Dedifferentiated amniotic fluid mesenchymal stem cell (primary cell): ENCODE data around the gene EHD2.
"Not testable (repeated sequence)": the region's sequence is repeated elsewhere in the genome, so short reads cannot be mapped to it uniquely, and the experiment has no call there.

Experiments
- DNase-seq: peaks from one replicate; pipeline ENCODE4 v3.0.0-alpha.2; 2016; ENCODE audit errors: extremely low spot score

EHD2 gene

GRCh38 chr19:47714855-47715254, 1.6 kb downstream of the EHD2 start:
- DNase-seq: not testable (repeated sequence)

DNA sequence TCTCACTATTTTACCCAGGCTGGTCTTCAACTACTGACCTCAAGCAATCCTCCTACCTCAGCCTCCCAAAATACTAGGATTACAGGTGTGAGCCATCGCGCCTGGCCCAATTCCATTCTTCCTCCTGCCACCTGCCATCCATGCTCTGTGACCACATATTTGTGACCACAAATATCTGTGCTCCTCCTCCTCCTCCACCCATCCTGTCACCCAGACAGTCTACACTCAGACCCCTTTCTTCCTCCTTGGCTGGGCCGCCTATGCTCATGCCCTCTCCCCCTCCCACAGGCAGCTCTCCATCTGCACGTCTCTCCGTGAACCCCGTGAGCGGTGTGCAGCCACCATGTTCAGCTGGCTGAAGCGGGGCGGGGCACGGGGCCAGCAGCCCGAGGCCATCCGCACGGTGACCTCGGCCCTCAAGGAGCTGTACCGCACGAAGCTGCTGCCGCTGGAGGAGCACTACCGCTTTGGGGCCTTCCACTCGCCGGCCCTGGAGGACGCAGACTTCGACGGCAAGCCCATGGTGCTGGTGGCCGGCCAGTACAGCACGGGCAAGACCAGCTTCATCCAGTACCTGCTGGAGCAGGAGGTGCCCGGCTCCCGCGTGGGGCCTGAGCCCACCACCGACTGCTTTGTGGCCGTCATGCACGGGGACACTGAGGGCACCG, 3.2 kb downstream of the EHD2 start:
- no peak for DNase-seq

- not testable (repeated sequence) for DNase-seq
Measured at GRCh38 chr19:47718415-47719046, 5.3 kb downstream of the EHD2 start.

GRCh38 chr19:47719047-47719859, 6.0 kb downstream of the EHD2 start:
- DNase-seq: peak; percentile 95

DNA sequence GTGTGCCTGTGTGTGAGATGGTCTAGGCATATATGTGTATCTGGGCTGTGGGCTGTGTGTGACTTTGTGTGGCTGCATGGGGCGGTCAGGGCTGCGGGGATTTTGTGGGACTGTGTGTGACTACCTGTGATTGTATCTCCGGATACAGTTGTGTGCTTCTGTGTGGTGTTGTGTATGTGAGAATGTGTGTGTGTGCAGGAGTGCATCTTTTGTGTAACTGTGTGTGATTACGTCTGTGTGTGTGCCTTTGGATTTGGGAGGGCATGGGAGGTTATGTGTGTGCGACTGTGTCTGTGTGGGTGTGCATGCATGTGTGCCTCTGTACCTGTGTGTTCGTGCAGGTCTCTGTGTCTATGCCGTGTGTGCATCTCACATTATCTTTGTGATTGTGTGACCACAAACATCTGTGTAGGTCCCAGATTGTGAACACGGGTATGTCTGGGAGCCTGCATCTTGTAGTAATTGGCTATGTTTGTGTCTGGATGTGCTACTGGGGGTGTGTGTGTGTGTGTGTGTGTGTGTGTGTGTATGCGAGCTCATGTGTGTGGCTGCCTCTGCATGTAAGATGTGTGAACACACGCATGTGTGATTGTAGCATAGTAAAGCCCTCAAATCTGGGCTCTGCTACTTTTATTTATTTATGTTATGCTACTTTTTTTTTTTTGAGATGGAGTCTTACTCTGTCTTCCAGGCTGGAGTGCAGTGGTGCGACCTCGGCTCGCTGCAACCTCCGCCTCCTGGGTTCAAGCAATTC, 7.6 kb downstream of the EHD2 start:
- DNase-seq: no peak

DNA sequence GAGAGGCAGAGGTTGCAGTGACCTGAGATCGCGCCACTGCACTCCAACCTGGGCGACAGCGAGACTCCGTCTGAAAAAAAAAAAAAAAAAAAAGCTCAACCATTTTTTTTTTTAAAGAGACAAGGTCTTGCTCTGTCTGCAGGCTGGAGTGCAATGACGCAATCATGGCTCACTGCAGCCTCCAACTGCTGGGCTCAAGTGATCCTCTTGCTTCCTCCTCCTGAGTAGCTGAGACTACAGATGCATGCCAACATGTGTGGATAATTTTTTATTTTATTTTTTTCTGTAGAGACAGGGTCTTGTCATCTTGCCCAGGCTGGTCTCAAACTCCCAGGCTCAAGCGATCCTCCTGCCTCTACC, 10.3 kb downstream of the EHD2 start:
- DNase-seq: peak; percentile 83

DNA sequence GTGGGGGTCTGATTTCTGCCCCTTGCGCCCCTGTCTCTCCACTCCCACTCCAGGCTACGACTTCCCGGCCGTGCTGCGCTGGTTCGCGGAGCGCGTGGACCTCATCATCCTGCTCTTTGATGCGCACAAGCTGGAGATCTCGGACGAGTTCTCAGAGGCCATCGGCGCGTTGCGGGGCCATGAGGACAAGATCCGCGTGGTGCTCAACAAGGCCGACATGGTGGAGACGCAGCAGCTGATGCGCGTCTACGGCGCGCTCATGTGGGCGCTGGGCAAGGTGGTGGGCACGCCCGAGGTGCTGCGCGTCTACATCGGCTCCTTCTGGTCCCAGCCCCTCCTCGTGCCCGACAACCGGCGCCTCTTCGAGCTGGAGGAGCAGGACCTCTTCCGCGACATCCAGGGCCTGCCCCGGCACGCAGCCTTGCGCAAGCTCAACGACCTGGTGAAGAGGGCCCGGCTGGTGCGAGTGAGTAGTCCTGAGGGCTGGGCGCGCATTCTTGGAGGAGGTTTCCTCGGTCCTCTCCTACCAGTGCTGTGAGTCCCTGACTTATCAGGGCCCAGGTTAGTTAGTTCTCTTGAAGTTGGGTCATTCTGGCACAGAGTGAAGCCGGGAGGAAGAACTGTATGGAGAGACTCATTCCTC, 12.7 kb downstream of the EHD2 start:
- no peak for DNase-seq

GRCh38 chr19:47726467-47726866, 13.2 kb downstream of the EHD2 start:
- DNase-seq: peak; percentile 50

- not testable (repeated sequence) for DNase-seq
Measured at GRCh38 chr19:47728295-47728694, 15.1 kb downstream of the EHD2 start.

- peak; percentile 75 for DNase-seq
Measured at GRCh38 chr19:47729468-47729798, 16.2 kb downstream of the EHD2 start.

DNA sequence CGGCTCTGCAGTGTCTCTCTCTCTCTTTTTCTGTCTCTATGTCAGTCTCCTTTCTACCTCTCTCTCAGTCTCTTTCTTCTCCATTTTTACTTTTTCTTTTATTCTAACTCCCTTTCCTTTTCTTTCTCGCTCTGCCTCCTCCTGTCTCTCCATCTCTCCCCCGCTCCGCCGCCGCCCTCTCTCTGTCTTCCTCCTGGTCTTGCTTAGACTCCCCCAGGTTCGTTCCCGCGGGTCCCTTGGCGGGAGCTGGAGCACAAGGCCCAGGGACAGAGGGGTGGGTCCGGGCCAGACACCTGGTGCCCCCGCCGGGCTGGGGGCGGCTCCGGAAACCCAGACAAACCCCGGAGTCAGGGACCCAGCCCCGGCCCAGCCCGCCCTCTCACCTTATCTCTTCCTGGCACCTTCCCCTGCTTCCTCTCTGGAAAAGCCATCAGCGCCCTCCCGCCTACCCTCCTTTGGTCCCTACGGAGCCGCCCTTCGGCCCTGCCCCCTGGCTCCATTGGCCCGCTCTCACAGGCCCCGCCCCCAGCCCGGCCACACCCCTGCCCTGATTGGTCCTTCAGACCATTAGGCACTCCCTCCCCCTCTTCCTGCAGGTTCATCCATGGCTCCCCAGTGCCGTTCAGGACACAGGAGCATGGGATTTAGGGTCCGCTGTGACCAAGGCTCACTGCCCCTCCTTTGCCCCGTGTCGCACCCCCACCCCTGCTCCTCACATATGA, 16.7 kb downstream of the EHD2 start:
- no peak for DNase-seq

DNA sequence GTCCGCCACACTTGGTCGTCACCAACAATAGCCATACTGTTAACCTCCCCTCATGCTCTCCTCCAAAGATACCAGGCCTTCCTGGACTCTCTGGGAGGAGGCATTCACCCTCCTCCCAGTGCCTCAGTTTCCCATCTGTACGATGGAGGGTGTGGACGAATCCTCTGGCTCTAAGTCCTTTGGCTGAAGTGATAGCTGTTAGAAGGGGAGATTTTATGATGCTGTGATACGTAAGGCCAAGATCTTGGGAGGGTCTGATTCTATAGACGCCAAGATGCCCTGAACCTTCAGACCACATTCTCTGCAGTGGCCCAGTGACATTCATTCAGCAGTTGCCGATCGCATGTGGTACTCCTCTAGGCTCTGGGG, 17.3 kb downstream of the EHD2 start:
- no peak for DNase-seq

DNA sequence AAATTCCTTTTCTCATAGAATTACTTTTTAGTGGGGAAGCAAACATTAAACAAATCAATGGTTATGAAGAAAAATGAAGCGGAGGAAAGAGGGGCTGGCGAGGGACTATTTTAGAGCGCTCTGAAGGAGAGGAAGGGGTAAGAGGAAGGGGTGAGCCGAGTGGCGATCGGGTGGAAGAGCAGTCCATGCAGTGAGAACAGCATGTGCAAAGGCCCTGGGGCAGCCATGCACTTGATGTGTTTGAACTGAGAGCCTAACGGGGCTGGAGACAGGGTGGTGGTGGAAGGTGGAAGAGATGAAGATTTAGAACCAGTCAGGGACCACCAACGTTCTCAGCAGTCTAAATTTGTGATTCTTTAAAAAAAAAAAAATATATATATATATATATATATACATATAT, 17.7 kb downstream of the EHD2 start:
- DNase-seq: no peak

DNA sequence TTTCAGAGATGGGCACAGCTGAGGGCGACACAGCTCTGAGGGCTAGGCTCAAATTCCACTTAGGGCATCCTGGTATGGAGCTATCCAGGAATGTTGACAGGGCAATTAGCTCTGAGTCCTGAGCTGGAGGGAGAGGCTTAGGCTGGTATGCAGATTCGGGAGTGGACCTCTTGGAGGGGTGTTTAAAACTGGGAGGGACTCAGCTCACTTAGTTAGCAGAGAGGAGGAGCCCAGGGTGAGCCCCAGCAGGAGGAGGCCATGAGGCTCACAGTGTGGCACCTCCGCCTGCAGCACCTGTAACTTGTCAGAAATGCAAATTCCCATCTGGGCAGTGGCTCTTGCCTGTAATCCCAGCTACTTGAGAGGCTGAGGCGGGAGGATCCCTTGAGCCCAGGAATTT, 21.9 kb downstream of the EHD2 start:
- no peak for DNase-seq

- no peak for DNase-seq
Measured at GRCh38 chr19:47740866-47741519, 27.8 kb downstream of the EHD2 start.

- DNase-seq: no peak
Measured at GRCh38 chr19:47741544-47742140, 28.4 kb downstream of the EHD2 start.

DNA sequence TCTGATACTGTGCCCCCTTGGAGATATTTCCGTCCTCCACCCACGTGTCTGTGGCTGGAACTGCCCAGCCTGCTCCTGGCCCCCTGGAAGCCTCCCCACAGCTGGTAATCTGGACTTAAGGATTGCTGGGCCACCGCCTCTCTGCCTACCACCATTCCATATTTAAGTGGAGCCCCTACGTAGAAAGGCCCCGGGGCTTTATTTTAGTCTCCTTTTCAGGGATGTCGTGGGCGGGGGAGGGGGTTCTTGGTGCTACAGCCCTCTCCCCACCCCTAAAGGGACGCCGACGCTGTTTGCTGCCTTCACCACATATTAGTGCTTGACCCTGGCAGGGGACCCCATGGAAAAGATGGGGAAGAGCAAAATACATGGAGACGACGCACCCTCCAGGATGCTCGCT, 29.4 kb downstream of the EHD2 start:
- no peak for DNase-seq

DNA sequence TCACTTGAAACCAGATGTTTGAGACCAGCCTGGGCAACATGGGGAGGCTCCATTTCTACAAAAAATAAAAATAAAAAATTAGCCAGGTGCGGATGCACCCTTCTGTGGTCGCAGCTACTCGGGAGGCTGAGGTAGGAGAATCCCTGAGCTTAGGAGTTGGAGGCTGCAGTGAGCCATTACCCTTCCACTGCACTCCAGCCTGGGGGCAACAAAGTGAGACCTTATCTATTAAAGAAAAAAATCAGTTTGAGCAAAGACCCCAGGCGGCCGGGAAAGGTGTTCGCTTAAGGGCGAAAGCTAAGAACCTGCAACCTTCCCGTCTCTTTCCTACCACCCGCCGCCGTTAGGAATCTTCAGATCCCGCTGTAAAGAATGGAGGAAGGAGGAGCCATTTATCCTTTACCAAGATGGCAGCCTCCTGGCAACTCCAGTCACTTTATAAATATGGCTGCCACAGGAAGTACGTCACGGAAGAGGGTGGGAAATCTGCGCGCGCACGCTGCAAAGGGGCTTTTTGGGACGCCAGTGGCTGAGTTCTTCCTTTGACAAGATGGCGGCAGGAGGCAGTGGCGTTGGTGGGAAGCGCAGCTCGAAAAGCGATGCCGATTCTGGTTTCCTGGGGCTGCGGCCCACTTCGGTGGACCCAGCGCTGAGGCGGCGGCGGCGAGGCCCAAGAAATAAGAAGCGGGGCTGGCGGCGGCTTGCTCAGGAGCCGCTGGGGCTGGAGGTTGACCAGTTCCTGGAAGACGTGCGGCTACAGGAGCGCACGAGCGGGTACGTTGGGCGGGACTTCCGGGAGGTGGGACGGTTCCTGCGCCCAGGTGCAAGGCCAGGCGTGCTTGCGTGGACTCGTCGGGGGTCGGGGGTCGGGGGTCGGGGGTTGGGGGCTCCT, 32.0 kb downstream of the EHD2 start, which contains the start of gene NOP53:
Gene NOP53, plus strand, starts transcription at position 537 of the 892 bp plus-strand sequence. Its CDS starts 14 bp downstream, at position 551.
- peak; percentile 95 for DNase-seq

GRCh38 chr19:47746129-47746528, 32.9 kb downstream of the EHD2 start:
- not testable (repeated sequence) for DNase-seq
